Measurements from ENCODE around the gene TNF.

TNF gene

DNA sequence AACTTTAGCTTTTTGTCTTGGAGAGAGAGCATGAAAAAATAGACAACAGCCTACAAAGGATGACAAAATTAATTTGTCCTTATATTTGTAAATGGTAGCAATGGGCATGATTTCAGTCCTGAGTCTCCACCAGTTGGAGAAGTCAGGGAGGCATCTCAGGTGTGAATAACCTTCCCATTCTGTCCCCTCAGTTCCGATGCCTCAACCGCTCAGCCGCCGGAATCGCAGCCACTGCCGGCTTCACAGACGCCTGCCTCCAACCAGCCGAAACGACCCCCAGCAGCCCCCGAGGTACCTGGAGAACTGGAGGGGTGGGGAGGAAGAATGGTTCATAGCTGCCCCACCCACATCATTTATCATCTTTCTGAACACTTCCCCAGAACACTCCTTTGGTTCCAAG, 48.7 kb downstream of the TNF start:
- Mint-ChIP-seq H3K4me3 (no peak overlapping the region), H3K9me3 (no peaks in the 10 kb centered on the region), H3K27me3 (no peaks in the 10 kb centered on the region), H3K27ac (no peak overlapping the region), H3K36me3 (peaks cover 71% of the 10 kb centered on the region), H3K4me1 (peaks cover 37% of the 10 kb centered on the region)
- CTCF ChIA-PET: interaction anchor here (0.9 kb wide), 1 partner anchor 26 kb away, joined by 3 read pairs; no protein-coding TSS in a partner anchor
- DNase-seq: no peak

DNA sequence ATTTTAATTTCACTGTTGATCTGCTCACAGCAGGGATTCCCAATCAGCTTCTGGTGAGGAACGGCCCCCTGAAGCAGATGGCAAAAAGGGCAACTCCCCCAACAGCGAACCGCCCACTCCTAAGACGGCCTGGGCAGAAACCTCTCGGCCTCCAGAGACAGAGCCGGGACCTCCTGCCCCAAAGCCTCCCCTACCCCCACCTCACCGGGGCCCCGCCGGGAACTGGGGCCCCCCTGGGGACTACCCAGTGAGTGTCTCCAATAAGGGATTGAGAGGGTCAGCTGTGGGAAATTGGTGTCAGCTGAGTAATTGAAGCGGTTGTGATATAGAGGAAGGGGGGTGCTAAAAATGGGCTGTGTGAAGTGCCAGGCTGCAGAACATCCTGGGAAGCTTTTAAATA, 51.6 kb downstream of the TNF start:
- peaks cover 82% of the 10 kb centered on the region for H3K36me3 Mint-ChIP-seq
- CTCF ChIA-PET: interaction anchor here (0.6 to 1.2 kb wide), 4 partner anchors 9 to 86 kb away, joined by 3 read pairs; partner anchors contain the start of gene NCR3
- peaks cover 23% of the 10 kb centered on the region for H3K4me1 Mint-ChIP-seq
- no peak overlapping the region for H3K27ac Mint-ChIP-seq
- no peaks in the 10 kb centered on the region for H3K27me3 Mint-ChIP-seq
- DNase-seq: no peak
- H3K9me3 Mint-ChIP-seq: no peaks in the 10 kb centered on the region
- no peak overlapping the region for H3K4me3 Mint-ChIP-seq

DNA sequence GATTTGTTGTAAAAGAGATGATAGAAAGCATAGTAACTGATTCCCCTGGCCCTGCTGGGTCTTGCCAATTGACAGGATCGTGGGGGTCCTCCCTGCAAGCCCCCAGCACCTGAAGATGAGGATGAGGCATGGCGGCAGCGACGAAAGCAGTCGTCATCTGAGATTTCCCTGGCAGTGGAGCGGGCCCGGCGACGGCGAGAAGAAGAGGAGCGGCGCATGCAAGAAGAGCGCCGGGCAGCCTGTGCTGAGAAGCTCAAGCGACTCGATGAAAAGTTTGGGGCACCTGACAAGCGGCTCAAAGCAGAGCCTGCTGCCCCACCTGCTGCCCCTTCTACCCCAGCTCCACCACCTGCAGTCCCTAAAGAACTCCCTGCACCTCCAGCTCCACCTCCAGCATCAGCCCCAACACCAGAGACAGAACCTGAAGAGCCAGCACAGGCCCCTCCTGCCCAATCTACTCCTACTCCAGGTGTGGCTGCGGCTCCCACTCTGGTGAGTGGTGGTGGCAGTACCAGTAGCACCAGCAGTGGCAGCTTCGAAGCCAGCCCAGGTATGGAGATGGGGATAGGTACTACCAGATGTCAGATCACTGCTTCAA, 52.4 kb downstream of the TNF start:
- CTCF ChIA-PET: interaction anchor here (0.8 kb wide), 1 partner anchor 87 kb away, joined by 3 read pairs; no protein-coding TSS in a partner anchor
- H3K4me1 Mint-ChIP-seq: peaks cover 14% of the 10 kb centered on the region
- H3K27me3 Mint-ChIP-seq: no peaks in the 10 kb centered on the region
- H3K27ac Mint-ChIP-seq: no peak overlapping the region
- H3K36me3 Mint-ChIP-seq: peaks cover 79% of the 10 kb centered on the region
- no peak for DNase-seq
- no peak overlapping the region for H3K4me3 Mint-ChIP-seq
- H3K9me3 Mint-ChIP-seq: no peaks in the 10 kb centered on the region

Data from activated naive CD4-positive, alpha-beta T cell treated with anti-CD3 and anti-CD28 coated beads, Interleukin-2, amount 10 ng/mL, durations not matched to agents 7 days and 5 days (primary cell).